ENCODE results near the gene RHCE. TPM values are rescaled to one million over a fixed set of nuclear protein-coding genes. Genes with fewer than 3 reads are reported as not detected.

The RHCE gene
- polyA plus RNA-seq, 3 donors, result 0.47 TPM; not detected in 2

GRCh38 chr1:25349606-25350005 lies 71.0 kb downstream of the RHCE start:
- no peak overlapping the region for H3K4me2 ChIP-seq (replicated peaks; ENCODE audit: extremely low read depth, low read length, poor library complexity, severe bottlenecking)
- no peaks in the 10 kb centered on the region for H3K9me3 ChIP-seq (replicated peaks in 1 of 2; ENCODE audit: control insufficient read depth in 1 of 2, insufficient read depth in 1 of 2, low read length in 2 of 2)
- TF ChIP-seq, protein P1, sequence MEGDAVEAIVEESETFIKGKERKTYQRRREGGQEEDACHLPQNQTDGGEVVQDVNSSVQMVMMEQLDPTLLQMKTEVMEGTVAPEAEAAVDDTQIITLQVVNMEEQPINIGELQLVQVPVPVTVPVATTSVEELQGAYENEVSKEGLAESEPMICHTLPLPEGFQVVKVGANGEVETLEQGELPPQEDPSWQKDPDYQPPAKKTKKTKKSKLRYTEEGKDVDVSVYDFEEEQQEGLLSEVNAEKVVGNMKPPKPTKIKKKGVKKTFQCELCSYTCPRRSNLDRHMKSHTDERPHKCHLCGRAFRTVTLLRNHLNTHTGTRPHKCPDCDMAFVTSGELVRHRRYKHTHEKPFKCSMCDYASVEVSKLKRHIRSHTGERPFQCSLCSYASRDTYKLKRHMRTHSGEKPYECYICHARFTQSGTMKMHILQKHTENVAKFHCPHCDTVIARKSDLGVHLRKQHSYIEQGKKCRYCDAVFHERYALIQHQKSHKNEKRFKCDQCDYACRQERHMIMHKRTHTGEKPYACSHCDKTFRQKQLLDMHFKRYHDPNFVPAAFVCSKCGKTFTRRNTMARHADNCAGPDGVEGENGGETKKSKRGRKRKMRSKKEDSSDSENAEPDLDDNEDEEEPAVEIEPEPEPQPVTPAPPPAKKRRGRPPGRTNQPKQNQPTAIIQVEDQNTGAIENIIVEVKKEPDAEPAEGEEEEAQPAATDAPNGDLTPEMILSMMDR (IDR thresholded peaks at IDR 0.05), result no peak
- H3K36me3 ChIP-seq (replicated peaks in 1 of 2; ENCODE audit: control insufficient read depth in 1 of 2, insufficient read depth in 2 of 2, low read length in 2 of 2), result peaks cover 61 to 95% of the 10 kb centered on the region in 2 donors
- WGBS (ENCODE audit: insufficient coverage), result no CpG with 5 or more reads among the region's 3 CpGs
- Mint-ChIP-seq H3K27me3 (ENCODE audit: low read depth in 3 of 3) (no peaks in the 10 kb centered on the region), H3K4me3 (no peak overlapping the region), H3K9me3 (no peaks in the 10 kb centered on the region), H3K27ac (no peak overlapping the region), H3K36me3 (peaks cover 59 to 85% of the 10 kb centered on the region in 2 donors), H3K4me1 (no peaks in the 10 kb centered on the region)
- DNase-seq, result no peak
- no peaks in the 10 kb centered on the region for H3K27me3 ChIP-seq (ENCODE audit: control insufficient read depth in 2 of 2, insufficient read depth in 2 of 2, low read length in 2 of 2)
- H2AFZ ChIP-seq (ENCODE audit: insufficient read depth, low read depth, low read length, poor library complexity, severe bottlenecking), result no peak overlapping the region
- peaks cover 73% of the 10 kb centered on the region for H4K20me1 ChIP-seq (ENCODE audit: insufficient read depth, low read length)
- no peak overlapping the region for H3K4me3 ChIP-seq (replicated peaks in 1 of 3; ENCODE audit: low read depth in 2 of 3, low read length in 3 of 3)
- H3K27ac ChIP-seq (ENCODE audit: low read depth in 1 of 2, low read length in 2 of 2), result no peak overlapping the region
- no peak overlapping the region for H3K9ac ChIP-seq (ENCODE audit: insufficient read depth, low read length, poor library complexity, severe bottlenecking)
- intact Hi-C loops (cut with micrococcal nuclease), result loop anchor here in 1 of 2 donors (10.0 kb wide), 1 partner anchor 55 kb away; no protein-coding TSS in a partner anchor
- H3K79me2 ChIP-seq (ENCODE audit: insufficient read depth, low read length), result peaks cover 42% of the 10 kb centered on the region
- H3K4me1 ChIP-seq (ENCODE audit: control insufficient read depth in 1 of 2, insufficient read depth in 2 of 2, low read length in 2 of 2), result no peaks in the 10 kb centered on the region

DNA sequence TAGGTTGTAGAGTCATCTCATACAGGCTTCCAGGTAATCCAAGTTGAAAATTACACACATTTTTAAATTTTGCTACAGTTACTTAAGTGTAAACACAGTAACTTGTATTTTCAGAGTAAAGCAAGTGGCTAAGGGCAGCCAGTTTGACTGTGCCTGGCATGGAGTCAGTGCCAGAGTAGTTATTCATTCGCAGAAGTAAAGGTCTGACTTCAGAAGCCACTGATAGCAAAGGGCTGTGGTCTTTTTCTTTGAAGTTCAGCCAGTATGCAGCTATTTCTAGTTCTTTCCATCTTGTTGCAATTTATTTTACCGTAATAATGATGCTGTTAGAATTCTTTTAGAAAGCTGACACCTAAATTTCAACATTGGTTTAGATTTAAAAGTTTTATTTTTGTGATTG lies 73.1 kb downstream of the RHCE start:
- Histone ChIP-seq H3K4me1 (ENCODE audit: control insufficient read depth in 1 of 2, insufficient read depth in 2 of 2, low read length in 2 of 2) (no peaks in the 10 kb centered on the region), H3K9me3 (replicated peaks in 1 of 2; ENCODE audit: control insufficient read depth in 1 of 2, insufficient read depth in 1 of 2, low read length in 2 of 2) (no peaks in the 10 kb centered on the region), H4K20me1 (ENCODE audit: insufficient read depth, low read length) (peaks cover 93% of the 10 kb centered on the region), H3K27ac (ENCODE audit: low read depth in 1 of 2, low read length in 2 of 2) (no peak overlapping the region), H3K4me2 (replicated peaks; ENCODE audit: extremely low read depth, low read length, poor library complexity, severe bottlenecking) (no peak overlapping the region), H3K9ac (ENCODE audit: insufficient read depth, low read length, poor library complexity, severe bottlenecking) (no peak overlapping the region), H3K4me3 (replicated peaks in 1 of 3; ENCODE audit: low read depth in 2 of 3, low read length in 3 of 3) (no peak overlapping the region), H3K79me2 (ENCODE audit: insufficient read depth, low read length) (peaks cover 62% of the 10 kb centered on the region), H3K27me3 (ENCODE audit: control insufficient read depth in 2 of 2, insufficient read depth in 2 of 2, low read length in 2 of 2) (no peaks in the 10 kb centered on the region), H2AFZ (ENCODE audit: insufficient read depth, low read depth, low read length, poor library complexity, severe bottlenecking) (no peak overlapping the region), H3K36me3 (replicated peaks in 1 of 2; ENCODE audit: control insufficient read depth in 1 of 2, insufficient read depth in 2 of 2, low read length in 2 of 2) (peaks cover 54 to 96% of the 10 kb centered on the region in 2 donors)
- no peaks in the 10 kb centered on the region for H3K27me3 Mint-ChIP-seq (ENCODE audit: low read depth in 3 of 3)
- H3K4me3 Mint-ChIP-seq, result no peak overlapping the region
- peaks cover 58 to 87% of the 10 kb centered on the region in 2 donors for H3K36me3 Mint-ChIP-seq
- peak overlapping the region in 1 of 7 donors; percentile 52 for H3K27ac Mint-ChIP-seq
- TF ChIP-seq, protein P1 (IDR thresholded peaks at IDR 0.05), result no peak
- H3K4me1 Mint-ChIP-seq, result no peaks in the 10 kb centered on the region
- H3K9me3 Mint-ChIP-seq, result no peaks in the 10 kb centered on the region
- intact Hi-C loops (cut with micrococcal nuclease), result loop anchor here in 1 of 2 donors (10.0 kb wide), 1 partner anchor 53 kb away; no protein-coding TSS in a partner anchor
- WGBS (ENCODE audit: insufficient coverage), result 100% methylated on average over 1 of the region's 2 CpGs
- no peak for DNase-seq

Measured in CD14-positive monocyte (primary cell).